K562 (cell line): ENCODE data around the gene PSMC3IP. TPM values are rescaled to one million over a fixed set of nuclear protein-coding genes. Genes with fewer than 3 reads are reported as not detected.

Experiments
- CC2D1A ChIP-seq: fragments of 450-650 bp; IDR thresholded peaks from 2 replicates; pipeline ENCODE4 v1.6.1; 2017; ENCODE audit warnings: mild to moderate bottlenecking
- FUS ChIP-seq: fragments of 200-400 bp; formaldehyde crosslinking; optimal IDR thresholded peaks from 2 replicates; pipeline ENCODE3; 2017; ENCODE audit warnings: low read depth, low read length
- GATAD2B ChIP-seq: fragments of 450-650 bp; IDR thresholded peaks from 2 replicates; pipeline ENCODE4 v1.6.1; 2017; ENCODE audit warnings: mild to moderate bottlenecking, borderline replicate concordance
- HIVEP1 ChIP-seq: fragments of 250-450 bp; sonication (Bioruptor Pico); IDR thresholded peaks from 2 replicates; pipeline ENCODE4 v1.4.0; 2020; ENCODE audit warnings: mild to moderate bottlenecking
- HNRNPLL ChIP-seq: fragments of 200-400 bp; formaldehyde crosslinking; IDR thresholded peaks from 2 replicates; pipeline ENCODE4 v1.6.1; 2017; ENCODE audit warnings: low read length, low read depth, mild to moderate bottlenecking; ENCODE audit not compliant: poor library complexity, severe bottlenecking
- MTA2 ChIP-seq: fragments of 450-650 bp; IDR thresholded peaks from 2 replicates; pipeline ENCODE4 v1.6.1; 2016; ENCODE audit warnings: low read depth
- POLR2G ChIP-seq: fragments of 200-400 bp; formaldehyde crosslinking; IDR thresholded peaks from 2 replicates; pipeline ENCODE4 v1.6.1; 2017; ENCODE audit warnings: low read depth, mild to moderate bottlenecking, antibody characterized with exemption, low read length, moderate library complexity
- RB1 ChIP-seq: fragments of 450-650 bp; IDR thresholded peaks from 2 replicates; pipeline ENCODE4 v1.6.1; 2017; ENCODE audit warnings: low read depth, mild to moderate bottlenecking
- RBM34 ChIP-seq: fragments of 200-400 bp; formaldehyde crosslinking; IDR thresholded peaks from 2 replicates; pipeline ENCODE4 v1.6.1; 2018; ENCODE audit warnings: low read length, borderline replicate concordance; ENCODE audit not compliant: insufficient read depth
- SMAD4 ChIP-seq: fragments of 250-450 bp; sonication (Bioruptor Pico); conservative IDR thresholded peaks from 2 replicates; pipeline ENCODE4 v1.8.0; 2021; ENCODE audit warnings: inconsistent platforms, mild to moderate bottlenecking, moderate library complexity
- SP1 ChIP-seq: sonication (generic); formaldehyde crosslinking; IDR thresholded peaks from 2 replicates; pipeline ENCODE4 v1.8.1; 2022; ENCODE audit warnings: mild to moderate bottlenecking, missing genetic modification reagents
- TRIM28 ChIP-seq: fragments of 450-650 bp; IDR thresholded peaks from 2 replicates; pipeline ENCODE4 v1.6.1; 2017
- ZNF133 ChIP-seq: fragments of 250-450 bp; sonication (Bioruptor Pico); IDR thresholded peaks from 2 replicates; pipeline ENCODE4 v1.4.0; 2020; ENCODE audit warnings: mild to moderate bottlenecking
- ZNF384 ChIP-seq: IDR thresholded peaks from 2 replicates; pipeline ENCODE4 v1.6.1; 2012; ENCODE audit warnings: low read depth, low read length, improper control_type of control experiment
- polyA plus RNA-seq, 8 experiments: library from polyadenylated mRNA; depleted of rRNA in 4 of 8; stranded (reverse) in 5 of 8; unstranded in 3 of 8; fragments of >200 nt; fragmentation: Nextera tagmentation in 2 of 8; fragmentation: Illumina TruSeq in 1 of 8; extraction: Ambion mirVana in 2 of 8; extraction: Trizol in 1 of 8; gene quantifications; 2 replicates each; pipeline versions ENCODE4 v1.2.1 to v1.2.3, GENCODE V29; 2011 to 2014; ENCODE audit warnings: inconsistent platforms in 1 of 8, missing spikeins in 1 of 8
- total RNA-seq, 7 experiments: library from RNA; depleted of rRNA in 6 of 7; stranded (reverse); fragments of >200 nt in 6 of 7; fragmentation: Illumina TruSeq in 2 of 7; extraction: Trizol in 2 of 7; gene quantifications; 2 replicates each; pipeline versions ENCODE4 v1.2.1 to v1.2.3, GENCODE V29; 2011 to 2021; ENCODE audit warnings: low replicate concordance in 1 of 7
- TF ChIP-seq, protein P1 (sequence below): sonication (generic); formaldehyde crosslinking; IDR thresholded peaks from 2 replicates; pipeline ENCODE4 v1.8.0; 2022; ENCODE audit warnings: mild to moderate bottlenecking, missing genetic modification reagents, borderline replicate concordance
- TF ChIP-seq, protein P2 (sequence below): sonication (generic); formaldehyde crosslinking; IDR thresholded peaks from 2 replicates; pipeline ENCODE4 v1.8.0; 2023; ENCODE audit warnings: mild to moderate bottlenecking, missing genetic modification reagents

PSMC3IP gene
- total and polyA plus RNA-seq, 9 of the 15 experiments (the other 6 are each of a cell fraction or from before 2014, with no cell fraction given), result 13.8 to 65.6 (median 32.8) TPM

DNA sequence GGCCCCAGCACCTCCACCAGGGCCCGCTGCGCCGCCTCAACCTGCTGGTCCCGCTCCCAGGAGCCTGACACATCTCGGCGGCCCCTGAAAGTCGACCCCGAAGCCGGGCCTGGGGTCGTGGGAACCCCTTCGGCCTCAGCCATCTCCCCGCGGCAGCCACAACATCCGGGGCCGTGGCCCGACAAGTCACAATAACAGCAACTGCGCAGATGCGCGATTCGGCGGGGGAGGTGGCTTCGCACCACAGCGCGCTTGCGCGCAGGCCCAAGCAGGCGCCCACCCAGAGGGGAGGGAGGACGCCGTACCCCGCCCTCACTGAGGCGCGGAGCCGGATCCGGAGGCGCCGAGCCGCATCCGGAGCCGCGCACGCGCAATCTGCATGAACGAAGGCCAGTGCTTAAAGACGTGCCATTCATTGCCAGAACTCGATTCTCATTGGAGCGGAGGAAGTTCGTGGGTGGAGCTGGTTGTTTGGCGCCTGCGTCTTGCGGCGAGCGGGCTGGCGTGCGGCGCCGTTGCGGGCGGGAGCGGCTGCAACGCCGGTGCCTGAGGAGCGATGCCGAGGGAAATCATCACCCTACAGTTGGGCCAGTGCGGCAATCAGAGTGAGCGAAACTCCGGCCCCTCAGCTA, 31.8 kb upstream of the PSMC3IP start, which contains the start of the genes RETREG3 and TUBG1 (continued):
- TF ChIP-seq, protein P1, sequence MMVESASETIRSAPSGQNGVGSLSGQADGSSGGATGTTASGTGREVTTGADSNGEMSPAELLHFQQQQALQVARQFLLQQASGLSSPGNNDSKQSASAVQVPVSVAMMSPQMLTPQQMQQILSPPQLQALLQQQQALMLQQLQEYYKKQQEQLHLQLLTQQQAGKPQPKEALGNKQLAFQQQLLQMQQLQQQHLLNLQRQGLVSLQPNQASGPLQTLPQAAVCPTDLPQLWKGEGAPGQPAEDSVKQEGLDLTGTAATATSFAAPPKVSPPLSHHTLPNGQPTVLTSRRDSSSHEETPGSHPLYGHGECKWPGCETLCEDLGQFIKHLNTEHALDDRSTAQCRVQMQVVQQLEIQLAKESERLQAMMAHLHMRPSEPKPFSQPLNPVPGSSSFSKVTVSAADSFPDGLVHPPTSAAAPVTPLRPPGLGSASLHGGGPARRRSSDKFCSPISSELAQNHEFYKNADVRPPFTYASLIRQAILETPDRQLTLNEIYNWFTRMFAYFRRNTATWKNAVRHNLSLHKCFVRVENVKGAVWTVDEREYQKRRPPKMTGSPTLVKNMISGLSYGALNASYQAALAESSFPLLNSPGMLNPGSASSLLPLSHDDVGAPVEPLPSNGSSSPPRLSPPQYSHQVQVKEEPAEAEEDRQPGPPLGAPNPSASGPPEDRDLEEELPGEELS (CRISPR knock-in tag), result 0 out of 2 replicates have a peak, but pooled peaks have one; percentile 70
- TF ChIP-seq TRIM28, result no peak
- TF ChIP-seq HNRNPLL, result peak; percentile 84
- peak; percentile 54 for TF ChIP-seq SMAD4
- no peak for TF ChIP-seq ZNF133 (CRISPR knock-in tag)
- TF ChIP-seq CC2D1A, result no peak
- peak; percentile 79 for TF ChIP-seq RB1
- TF ChIP-seq SP1 (CRISPR knock-in tag), result 0 out of 2 replicates have a peak, but pooled peaks have one; percentile 30
- no peak for TF ChIP-seq HIVEP1 (CRISPR knock-in tag)
- peak; percentile 40; the same call in 1 of the 2 replicates for TF ChIP-seq RBM34
- TF ChIP-seq MTA2, result no peak
- TF ChIP-seq POLR2G, result peak; percentile 96
- peak; percentile 70 for TF ChIP-seq FUS
- no peak for TF ChIP-seq GATAD2B
- TF ChIP-seq, protein P2, sequence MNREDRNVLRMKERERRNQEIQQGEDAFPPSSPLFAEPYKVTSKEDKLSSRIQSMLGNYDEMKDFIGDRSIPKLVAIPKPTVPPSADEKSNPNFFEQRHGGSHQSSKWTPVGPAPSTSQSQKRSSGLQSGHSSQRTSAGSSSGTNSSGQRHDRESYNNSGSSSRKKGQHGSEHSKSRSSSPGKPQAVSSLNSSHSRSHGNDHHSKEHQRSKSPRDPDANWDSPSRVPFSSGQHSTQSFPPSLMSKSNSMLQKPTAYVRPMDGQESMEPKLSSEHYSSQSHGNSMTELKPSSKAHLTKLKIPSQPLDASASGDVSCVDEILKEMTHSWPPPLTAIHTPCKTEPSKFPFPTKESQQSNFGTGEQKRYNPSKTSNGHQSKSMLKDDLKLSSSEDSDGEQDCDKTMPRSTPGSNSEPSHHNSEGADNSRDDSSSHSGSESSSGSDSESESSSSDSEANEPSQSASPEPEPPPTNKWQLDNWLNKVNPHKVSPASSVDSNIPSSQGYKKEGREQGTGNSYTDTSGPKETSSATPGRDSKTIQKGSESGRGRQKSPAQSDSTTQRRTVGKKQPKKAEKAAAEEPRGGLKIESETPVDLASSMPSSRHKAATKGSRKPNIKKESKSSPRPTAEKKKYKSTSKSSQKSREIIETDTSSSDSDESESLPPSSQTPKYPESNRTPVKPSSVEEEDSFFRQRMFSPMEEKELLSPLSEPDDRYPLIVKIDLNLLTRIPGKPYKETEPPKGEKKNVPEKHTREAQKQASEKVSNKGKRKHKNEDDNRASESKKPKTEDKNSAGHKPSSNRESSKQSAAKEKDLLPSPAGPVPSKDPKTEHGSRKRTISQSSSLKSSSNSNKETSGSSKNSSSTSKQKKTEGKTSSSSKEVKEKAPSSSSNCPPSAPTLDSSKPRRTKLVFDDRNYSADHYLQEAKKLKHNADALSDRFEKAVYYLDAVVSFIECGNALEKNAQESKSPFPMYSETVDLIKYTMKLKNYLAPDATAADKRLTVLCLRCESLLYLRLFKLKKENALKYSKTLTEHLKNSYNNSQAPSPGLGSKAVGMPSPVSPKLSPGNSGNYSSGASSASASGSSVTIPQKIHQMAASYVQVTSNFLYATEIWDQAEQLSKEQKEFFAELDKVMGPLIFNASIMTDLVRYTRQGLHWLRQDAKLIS (CRISPR knock-in tag), result no peak
- TF ChIP-seq ZNF384, result 0 out of 2 replicates have a peak, but pooled peaks have one; percentile 9
